Suprapubic skin (tissue), 4 donors: ENCODE results near the gene STK25.

ENCODE experiments used
- CTCF ChIP-seq, 2 donors: fragments of 200-600 bp in 1 of 2; fragments of 450-650 bp in 1 of 2; sonication (generic) in 1 of 2; IDR thresholded peaks; one replicate each; pipeline ENCODE4 v1.5.1; 2016 to 2019; ENCODE audit warnings: antibody characterized with exemption in 2 of 2, mild to moderate bottlenecking in 1 of 2, moderate library complexity in 1 of 2
- EP300 ChIP-seq: sonication (generic); formaldehyde crosslinking; IDR thresholded peaks from one replicate; pipeline ENCODE4 v1.6.1; 2017; ENCODE audit warnings: antibody characterized with exemption
- POLR2A ChIP-seq, 2 donors: fragments of 450-650 bp; IDR thresholded peaks; one replicate each; pipeline ENCODE4 v1.6.1; 2017; ENCODE audit warnings: antibody characterized with exemption in 2 of 2, mild to moderate bottlenecking in 2 of 2, moderate library complexity in 2 of 2
- POLR2AphosphoS5 ChIP-seq, 3 donors: sonication (generic); formaldehyde crosslinking; IDR thresholded peaks; one replicate each; pipeline ENCODE4 v1.6.1; 2017; ENCODE audit warnings: antibody characterized with exemption in 3 of 3

- TF ChIP-seq CTCF (IDR thresholded peaks at IDR 0.05) (no peak), POLR2AphosphoS5 (IDR thresholded peaks at IDR 0.05) (no peak), POLR2A (IDR thresholded peaks at IDR 0.05) (no peak), EP300 (no peak)
Measured at GRCh38 chr2:241456546-241456945, 51.8 kb downstream of the STK25 start.
